Measurements from ENCODE around the gene CPSF4L. TPM values are rescaled to one million over a fixed set of nuclear protein-coding genes. Genes with fewer than 3 reads are reported as not detected.
A peak's percentile ranks its signal among the peaks of the same experiment; 100 is the strongest.

The CPSF4L gene
- total RNA-seq, 1 experiment from 2014 or later = not detected

DNA sequence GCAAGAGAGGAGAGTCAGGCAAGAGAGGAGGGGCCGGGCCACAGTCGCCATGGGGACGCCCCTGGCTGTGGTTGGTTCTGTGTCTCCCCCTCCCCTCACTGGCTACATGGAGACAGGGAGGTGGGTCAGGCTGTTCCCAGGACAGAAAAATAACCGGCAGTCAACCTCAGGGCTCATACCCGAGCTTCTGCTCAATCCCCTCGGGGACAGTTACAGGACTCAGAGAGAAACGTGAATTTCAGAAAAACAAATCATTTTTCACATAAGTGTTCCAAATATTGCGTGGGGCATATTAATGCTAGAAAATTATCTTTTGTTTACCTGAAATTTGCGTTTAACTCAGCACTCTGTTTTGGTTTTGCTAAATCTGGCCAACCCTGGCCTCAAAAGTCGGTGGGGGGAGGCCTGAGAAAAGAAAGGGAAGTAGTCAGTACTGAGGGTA lies 22.2 kb upstream of the CPSF4L start:
- ChIA-PET CTCF (interaction anchor here (0.9 to 2.4 kb wide), 3 partner anchors 27 to 86 kb away, joined by 3 to 8 read pairs (median 3); a partner anchor contains a TSS), POLR2A (interaction anchor here (1.8 kb wide), 1 partner anchor 27 kb away, joined by 9 read pairs; no protein-coding TSS in a partner anchor)
- peaks cover 22% of the 10 kb centered on the region for H3K4me1 Mint-ChIP-seq
- H3K27me3 Mint-ChIP-seq (ENCODE audit: low read depth) = no peaks in the 10 kb centered on the region
- DNase-seq (ENCODE audit: low spot score) = peak; percentile 82
- TF ChIP-seq NFE2L1 (CRISPR knock-in tag; IDR thresholded peaks at IDR 0.05) (no peak), ZNF232 (CRISPR knock-in tag; IDR thresholded peaks at IDR 0.05) (no peak), NR2C2 (CRISPR knock-in tag; IDR thresholded peaks at IDR 0.05) (no peak), JUN (CRISPR knock-in tag; IDR thresholded peaks at IDR 0.05) (no peak), TEAD1 (CRISPR knock-in tag; IDR thresholded peaks at IDR 0.05) (no peak), CREM (CRISPR knock-in tag; IDR thresholded peaks at IDR 0.05) (no peak), MYBL2 (CRISPR knock-in tag; IDR thresholded peaks at IDR 0.05) (no peak), NFATC4 (CRISPR knock-in tag; IDR thresholded peaks at IDR 0.05) (no peak), GRHL2 (CRISPR knock-in tag; IDR thresholded peaks at IDR 0.05; ENCODE audit: insufficient replicate concordance, severe bottlenecking) (no peak)
- TF ChIP-seq, protein P1, sequence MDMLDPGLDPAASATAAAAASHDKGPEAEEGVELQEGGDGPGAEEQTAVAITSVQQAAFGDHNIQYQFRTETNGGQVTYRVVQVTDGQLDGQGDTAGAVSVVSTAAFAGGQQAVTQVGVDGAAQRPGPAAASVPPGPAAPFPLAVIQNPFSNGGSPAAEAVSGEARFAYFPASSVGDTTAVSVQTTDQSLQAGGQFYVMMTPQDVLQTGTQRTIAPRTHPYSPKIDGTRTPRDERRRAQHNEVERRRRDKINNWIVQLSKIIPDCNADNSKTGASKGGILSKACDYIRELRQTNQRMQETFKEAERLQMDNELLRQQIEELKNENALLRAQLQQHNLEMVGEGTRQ (CRISPR knock-in tag; IDR thresholded peaks at IDR 0.05) = no peak
- TF ChIP-seq, protein P2, sequence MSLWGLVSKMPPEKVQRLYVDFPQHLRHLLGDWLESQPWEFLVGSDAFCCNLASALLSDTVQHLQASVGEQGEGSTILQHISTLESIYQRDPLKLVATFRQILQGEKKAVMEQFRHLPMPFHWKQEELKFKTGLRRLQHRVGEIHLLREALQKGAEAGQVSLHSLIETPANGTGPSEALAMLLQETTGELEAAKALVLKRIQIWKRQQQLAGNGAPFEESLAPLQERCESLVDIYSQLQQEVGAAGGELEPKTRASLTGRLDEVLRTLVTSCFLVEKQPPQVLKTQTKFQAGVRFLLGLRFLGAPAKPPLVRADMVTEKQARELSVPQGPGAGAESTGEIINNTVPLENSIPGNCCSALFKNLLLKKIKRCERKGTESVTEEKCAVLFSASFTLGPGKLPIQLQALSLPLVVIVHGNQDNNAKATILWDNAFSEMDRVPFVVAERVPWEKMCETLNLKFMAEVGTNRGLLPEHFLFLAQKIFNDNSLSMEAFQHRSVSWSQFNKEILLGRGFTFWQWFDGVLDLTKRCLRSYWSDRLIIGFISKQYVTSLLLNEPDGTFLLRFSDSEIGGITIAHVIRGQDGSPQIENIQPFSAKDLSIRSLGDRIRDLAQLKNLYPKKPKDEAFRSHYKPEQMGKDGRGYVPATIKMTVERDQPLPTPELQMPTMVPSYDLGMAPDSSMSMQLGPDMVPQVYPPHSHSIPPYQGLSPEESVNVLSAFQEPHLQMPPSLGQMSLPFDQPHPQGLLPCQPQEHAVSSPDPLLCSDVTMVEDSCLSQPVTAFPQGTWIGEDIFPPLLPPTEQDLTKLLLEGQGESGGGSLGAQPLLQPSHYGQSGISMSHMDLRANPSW (CRISPR knock-in tag; conservative IDR thresholded peaks at IDR 0.05; ENCODE audit: low read depth) = no peak
- TF ChIP-seq, protein P3, sequence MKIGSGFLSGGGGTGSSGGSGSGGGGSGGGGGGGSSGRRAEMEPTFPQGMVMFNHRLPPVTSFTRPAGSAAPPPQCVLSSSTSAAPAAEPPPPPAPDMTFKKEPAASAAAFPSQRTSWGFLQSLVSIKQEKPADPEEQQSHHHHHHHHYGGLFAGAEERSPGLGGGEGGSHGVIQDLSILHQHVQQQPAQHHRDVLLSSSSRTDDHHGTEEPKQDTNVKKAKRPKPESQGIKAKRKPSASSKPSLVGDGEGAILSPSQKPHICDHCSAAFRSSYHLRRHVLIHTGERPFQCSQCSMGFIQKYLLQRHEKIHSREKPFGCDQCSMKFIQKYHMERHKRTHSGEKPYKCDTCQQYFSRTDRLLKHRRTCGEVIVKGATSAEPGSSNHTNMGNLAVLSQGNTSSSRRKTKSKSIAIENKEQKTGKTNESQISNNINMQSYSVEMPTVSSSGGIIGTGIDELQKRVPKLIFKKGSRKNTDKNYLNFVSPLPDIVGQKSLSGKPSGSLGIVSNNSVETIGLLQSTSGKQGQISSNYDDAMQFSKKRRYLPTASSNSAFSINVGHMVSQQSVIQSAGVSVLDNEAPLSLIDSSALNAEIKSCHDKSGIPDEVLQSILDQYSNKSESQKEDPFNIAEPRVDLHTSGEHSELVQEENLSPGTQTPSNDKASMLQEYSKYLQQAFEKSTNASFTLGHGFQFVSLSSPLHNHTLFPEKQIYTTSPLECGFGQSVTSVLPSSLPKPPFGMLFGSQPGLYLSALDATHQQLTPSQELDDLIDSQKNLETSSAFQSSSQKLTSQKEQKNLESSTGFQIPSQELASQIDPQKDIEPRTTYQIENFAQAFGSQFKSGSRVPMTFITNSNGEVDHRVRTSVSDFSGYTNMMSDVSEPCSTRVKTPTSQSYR (CRISPR knock-in tag; IDR thresholded peaks at IDR 0.05) = no peak
- peaks cover 2% of the 10 kb centered on the region; the same call in 1 of the 2 replicates for H3K36me3 Mint-ChIP-seq
- peak overlapping the region; percentile 82; the same call in 1 of the 2 replicates for H3K27ac Mint-ChIP-seq
- H3K9me3 Mint-ChIP-seq = no peaks in the 10 kb centered on the region
- H3K4me3 Mint-ChIP-seq = no peak overlapping the region
- peak; percentile 97 for ATAC-seq

DNA sequence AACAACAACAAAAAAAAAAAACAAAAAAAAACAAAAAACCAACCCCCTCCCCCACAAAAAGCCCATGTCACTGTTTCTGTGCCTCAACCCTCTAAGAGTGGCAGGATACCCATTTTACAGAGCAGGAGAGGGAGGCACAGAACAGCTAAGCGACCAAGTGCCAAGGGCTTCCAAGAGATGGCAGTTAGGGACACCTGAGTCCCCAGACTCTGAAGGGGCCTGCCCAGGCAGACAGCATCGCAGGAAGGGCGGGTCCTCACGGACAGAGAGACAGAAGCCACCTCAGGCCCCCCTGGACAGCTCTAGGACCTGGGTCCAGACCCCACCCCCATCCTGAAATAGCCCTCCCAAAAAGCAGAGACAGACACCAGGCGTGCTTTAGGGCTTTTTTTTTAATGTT lies 21.6 kb upstream of the CPSF4L start:
- Mint-ChIP-seq H3K4me3 (no peak overlapping the region), H3K9me3 (no peaks in the 10 kb centered on the region), H3K27ac (no peak overlapping the region), H3K36me3 (peaks cover 2% of the 10 kb centered on the region; the same call in 1 of the 2 replicates), H3K4me1 (peaks cover 25% of the 10 kb centered on the region), H3K27me3 (ENCODE audit: low read depth) (no peaks in the 10 kb centered on the region)
- no peak for TF ChIP-seq ZNF138 (CRISPR knock-in tag; conservative IDR thresholded peaks at IDR 0.05)
- TF ChIP-seq, protein P4, sequence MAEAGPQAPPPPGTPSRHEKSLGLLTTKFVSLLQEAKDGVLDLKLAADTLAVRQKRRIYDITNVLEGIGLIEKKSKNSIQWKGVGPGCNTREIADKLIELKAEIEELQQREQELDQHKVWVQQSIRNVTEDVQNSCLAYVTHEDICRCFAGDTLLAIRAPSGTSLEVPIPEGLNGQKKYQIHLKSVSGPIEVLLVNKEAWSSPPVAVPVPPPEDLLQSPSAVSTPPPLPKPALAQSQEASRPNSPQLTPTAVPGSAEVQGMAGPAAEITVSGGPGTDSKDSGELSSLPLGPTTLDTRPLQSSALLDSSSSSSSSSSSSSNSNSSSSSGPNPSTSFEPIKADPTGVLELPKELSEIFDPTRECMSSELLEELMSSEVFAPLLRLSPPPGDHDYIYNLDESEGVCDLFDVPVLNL (CRISPR knock-in tag; IDR thresholded peaks at IDR 0.05; ENCODE audit: borderline replicate concordance, low read depth) = no peak
- no peak for TF ChIP-seq ZNF263 (CRISPR knock-in tag; IDR thresholded peaks at IDR 0.05; ENCODE audit: low read depth)
- no peak for TF ChIP-seq EMX1 (CRISPR knock-in tag; IDR thresholded peaks at IDR 0.05)
- TF ChIP-seq NFATC4 (CRISPR knock-in tag; IDR thresholded peaks at IDR 0.05) = no peak
- TF ChIP-seq, protein P5, sequence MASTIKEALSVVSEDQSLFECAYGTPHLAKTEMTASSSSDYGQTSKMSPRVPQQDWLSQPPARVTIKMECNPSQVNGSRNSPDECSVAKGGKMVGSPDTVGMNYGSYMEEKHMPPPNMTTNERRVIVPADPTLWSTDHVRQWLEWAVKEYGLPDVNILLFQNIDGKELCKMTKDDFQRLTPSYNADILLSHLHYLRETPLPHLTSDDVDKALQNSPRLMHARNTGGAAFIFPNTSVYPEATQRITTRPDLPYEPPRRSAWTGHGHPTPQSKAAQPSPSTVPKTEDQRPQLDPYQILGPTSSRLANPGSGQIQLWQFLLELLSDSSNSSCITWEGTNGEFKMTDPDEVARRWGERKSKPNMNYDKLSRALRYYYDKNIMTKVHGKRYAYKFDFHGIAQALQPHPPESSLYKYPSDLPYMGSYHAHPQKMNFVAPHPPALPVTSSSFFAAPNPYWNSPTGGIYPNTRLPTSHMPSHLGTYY (CRISPR knock-in tag; IDR thresholded peaks at IDR 0.05) = no peak
- no peak for TF ChIP-seq ZNF396 (CRISPR knock-in tag; IDR thresholded peaks at IDR 0.05; ENCODE audit: borderline replicate concordance)
- TF ChIP-seq ZNF671 (CRISPR knock-in tag; IDR thresholded peaks at IDR 0.05) = no peak
- TF ChIP-seq, protein P2 (CRISPR knock-in tag; conservative IDR thresholded peaks at IDR 0.05; ENCODE audit: low read depth) = no peak
- no peak for TF ChIP-seq NR3C1 (CRISPR knock-in tag; conservative IDR thresholded peaks at IDR 0.05; ENCODE audit: low read depth)
- TF ChIP-seq RELA (CRISPR knock-in tag; IDR thresholded peaks at IDR 0.05; ENCODE audit: borderline replicate concordance) = no peak
- TF ChIP-seq GTF2I (CRISPR knock-in tag; conservative IDR thresholded peaks at IDR 0.05) = no peak
- no peak for TF ChIP-seq MYBL2 (CRISPR knock-in tag; IDR thresholded peaks at IDR 0.05)
- TF ChIP-seq GABPB1 (CRISPR knock-in tag; IDR thresholded peaks at IDR 0.05) = no peak
- ATAC-seq (no peak), DNase-seq (ENCODE audit: low spot score) (no peak)
- CTCF ChIA-PET = interaction anchor here (0.9 to 2.4 kb wide), 5 partner anchors 28 to 87 kb away, joined by 3 to 8 read pairs (median 3); partner anchors contain the start of gene CDC42EP4
- POLR2A ChIA-PET = interaction anchor here (1.8 kb wide), 1 partner anchor 28 kb away, joined by 9 read pairs; no protein-coding TSS in a partner anchor

All from WTC11 (cell line).